ENCODE data around the gene ARHGAP24. TPM values are rescaled to one million over a fixed set of nuclear protein-coding genes. Genes with fewer than 3 reads are reported as not detected.

Gene ARHGAP24
- total RNA-seq, 1 donor = 52.5 TPM

DNA sequence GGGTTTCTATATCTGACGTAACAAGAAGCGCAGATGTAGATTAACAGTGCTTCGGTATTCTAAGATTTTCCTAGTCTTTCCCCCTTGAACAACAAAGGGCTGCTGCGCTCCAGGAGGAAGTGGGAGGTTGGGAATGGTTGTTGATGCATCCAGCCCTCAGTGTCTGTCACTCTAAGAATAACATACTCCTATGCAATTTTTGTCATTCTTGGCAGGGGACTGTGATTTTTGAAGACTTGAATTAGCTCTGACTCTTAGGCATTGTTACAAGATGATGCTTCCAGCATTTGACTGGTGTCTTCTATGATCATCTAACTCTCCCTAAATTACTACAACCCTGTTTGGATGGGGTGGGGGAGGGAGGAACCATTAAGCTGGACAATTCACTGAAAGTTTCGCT is 394.2 kb downstream of the ARHGAP24 start:
- Histone ChIP-seq H4K20me1 (ENCODE audit: insufficient read depth, low read length) (no peaks in the 10 kb centered on the region), H3K4me1 (ENCODE audit: insufficient read depth, low read length) (peaks cover 27% of the 10 kb centered on the region), H2AFZ (ENCODE audit: low read length) (peak overlapping the region; percentile 1), H3K27me3 (ENCODE audit: insufficient read depth, low read length) (no peaks in the 10 kb centered on the region), H3K79me2 (ENCODE audit: insufficient read depth, low read length) (peaks cover 42% of the 10 kb centered on the region), H3K36me3 (ENCODE audit: insufficient read depth, low read length) (no peaks in the 10 kb centered on the region), H3K4me2 (ENCODE audit: insufficient read depth, low read length) (peak overlapping the region; percentile 28), H3K9me3 (ENCODE audit: low read depth, low read length) (no peaks in the 10 kb centered on the region), H3K4me3 (ENCODE audit: insufficient read depth, low read length) (no peak overlapping the region), H3K27ac (ENCODE audit: low read depth, low read length) (no peak overlapping the region)
- TF ChIP-seq, protein P1, sequence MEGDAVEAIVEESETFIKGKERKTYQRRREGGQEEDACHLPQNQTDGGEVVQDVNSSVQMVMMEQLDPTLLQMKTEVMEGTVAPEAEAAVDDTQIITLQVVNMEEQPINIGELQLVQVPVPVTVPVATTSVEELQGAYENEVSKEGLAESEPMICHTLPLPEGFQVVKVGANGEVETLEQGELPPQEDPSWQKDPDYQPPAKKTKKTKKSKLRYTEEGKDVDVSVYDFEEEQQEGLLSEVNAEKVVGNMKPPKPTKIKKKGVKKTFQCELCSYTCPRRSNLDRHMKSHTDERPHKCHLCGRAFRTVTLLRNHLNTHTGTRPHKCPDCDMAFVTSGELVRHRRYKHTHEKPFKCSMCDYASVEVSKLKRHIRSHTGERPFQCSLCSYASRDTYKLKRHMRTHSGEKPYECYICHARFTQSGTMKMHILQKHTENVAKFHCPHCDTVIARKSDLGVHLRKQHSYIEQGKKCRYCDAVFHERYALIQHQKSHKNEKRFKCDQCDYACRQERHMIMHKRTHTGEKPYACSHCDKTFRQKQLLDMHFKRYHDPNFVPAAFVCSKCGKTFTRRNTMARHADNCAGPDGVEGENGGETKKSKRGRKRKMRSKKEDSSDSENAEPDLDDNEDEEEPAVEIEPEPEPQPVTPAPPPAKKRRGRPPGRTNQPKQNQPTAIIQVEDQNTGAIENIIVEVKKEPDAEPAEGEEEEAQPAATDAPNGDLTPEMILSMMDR (IDR thresholded peaks at IDR 0.05; ENCODE audit: extremely low read depth, low read depth, low read length) = no peak
- DNase-seq (ENCODE audit: insufficient read length, low spot score, missing footprints) = no peak

DNA sequence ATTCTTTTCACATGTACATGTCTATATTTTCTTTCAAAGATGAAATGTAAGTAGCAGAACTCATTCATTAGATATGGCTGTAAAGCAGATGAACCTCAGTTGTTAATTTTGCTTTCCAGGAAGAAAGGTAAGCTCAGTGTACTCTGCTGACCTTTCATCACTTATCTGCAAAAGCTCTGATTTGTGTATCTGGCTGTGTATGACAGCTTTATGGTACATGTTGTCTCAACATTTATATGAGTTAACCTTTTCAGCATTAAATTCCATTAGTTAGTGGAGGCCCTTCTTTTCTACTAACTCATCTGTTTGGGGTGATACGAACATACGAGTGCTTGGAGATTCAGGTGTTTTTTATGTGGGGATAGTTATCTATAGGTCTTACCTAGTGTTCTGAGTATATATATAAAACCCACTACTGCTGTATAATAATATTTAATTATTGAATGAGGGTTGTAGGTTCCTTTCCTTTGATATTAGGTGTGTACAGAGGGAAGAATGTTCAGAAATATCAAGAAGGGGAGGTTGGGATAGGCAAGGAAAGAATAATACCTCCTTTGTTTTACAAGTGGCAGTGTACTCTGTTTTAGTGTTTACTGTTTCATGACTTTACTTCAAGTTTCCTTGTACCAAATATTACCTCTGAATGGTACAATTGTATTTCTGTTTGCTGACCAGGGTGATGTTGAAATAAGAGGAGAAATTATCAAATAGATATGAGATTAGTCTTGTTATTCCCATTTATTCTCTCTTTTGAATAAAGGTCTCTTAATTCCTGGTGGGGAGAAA is 395.5 kb downstream of the ARHGAP24 start:
- Histone ChIP-seq H3K36me3 (ENCODE audit: insufficient read depth, low read length) (no peaks in the 10 kb centered on the region), H2AFZ (ENCODE audit: low read length) (no peak overlapping the region), H3K4me3 (ENCODE audit: insufficient read depth, low read length) (no peak overlapping the region), H3K27me3 (ENCODE audit: insufficient read depth, low read length) (no peaks in the 10 kb centered on the region), H3K79me2 (ENCODE audit: insufficient read depth, low read length) (peaks cover 41% of the 10 kb centered on the region), H3K4me1 (ENCODE audit: insufficient read depth, low read length) (peaks cover 27% of the 10 kb centered on the region), H3K9me3 (ENCODE audit: low read depth, low read length) (no peaks in the 10 kb centered on the region), H3K4me2 (ENCODE audit: insufficient read depth, low read length) (no peak overlapping the region), H4K20me1 (ENCODE audit: insufficient read depth, low read length) (no peaks in the 10 kb centered on the region), H3K27ac (ENCODE audit: low read depth, low read length) (no peak overlapping the region)
- DNase-seq (ENCODE audit: insufficient read length, low spot score, missing footprints) = no peak
- TF ChIP-seq, protein P1 (IDR thresholded peaks at IDR 0.05; ENCODE audit: extremely low read depth, low read depth, low read length) = no peak

DNA sequence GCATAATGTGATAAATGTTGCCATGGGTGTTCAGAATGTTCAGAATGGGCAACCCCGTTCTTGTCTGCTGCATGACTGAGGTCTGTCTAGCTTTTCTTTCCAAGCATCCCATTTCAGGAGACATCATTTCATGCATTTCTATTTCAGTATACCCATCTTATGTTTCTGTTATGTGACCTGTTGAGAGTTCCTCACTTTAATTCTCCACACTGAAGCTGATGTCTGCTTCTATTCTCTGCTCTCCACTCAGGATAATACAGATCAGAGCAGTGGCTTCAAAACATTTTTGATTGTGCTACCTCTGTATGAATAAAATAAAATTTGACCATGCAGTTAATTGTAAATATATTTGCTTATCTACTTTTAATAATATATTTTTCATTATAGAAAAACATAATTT is 398.6 kb downstream of the ARHGAP24 start:
- TF ChIP-seq, protein P1 (IDR thresholded peaks at IDR 0.05; ENCODE audit: extremely low read depth, low read depth, low read length) = no peak
- no peaks in the 10 kb centered on the region for H3K27me3 ChIP-seq (ENCODE audit: insufficient read depth, low read length)
- no peaks in the 10 kb centered on the region for H3K36me3 ChIP-seq (ENCODE audit: insufficient read depth, low read length)
- no peak for DNase-seq (ENCODE audit: insufficient read length, low spot score, missing footprints)
- no peak overlapping the region for H3K27ac ChIP-seq (ENCODE audit: low read depth, low read length)
- H3K4me2 ChIP-seq (ENCODE audit: insufficient read depth, low read length) = no peak overlapping the region
- H3K4me1 ChIP-seq (ENCODE audit: insufficient read depth, low read length) = peaks cover 8% of the 10 kb centered on the region
- no peak overlapping the region for H2AFZ ChIP-seq (ENCODE audit: low read length)
- no peak overlapping the region for H3K4me3 ChIP-seq (ENCODE audit: insufficient read depth, low read length)
- no peaks in the 10 kb centered on the region for H3K9me3 ChIP-seq (ENCODE audit: low read depth, low read length)
- peaks cover 38% of the 10 kb centered on the region for H3K79me2 ChIP-seq (ENCODE audit: insufficient read depth, low read length)
- no peaks in the 10 kb centered on the region for H4K20me1 ChIP-seq (ENCODE audit: insufficient read depth, low read length)

DNA sequence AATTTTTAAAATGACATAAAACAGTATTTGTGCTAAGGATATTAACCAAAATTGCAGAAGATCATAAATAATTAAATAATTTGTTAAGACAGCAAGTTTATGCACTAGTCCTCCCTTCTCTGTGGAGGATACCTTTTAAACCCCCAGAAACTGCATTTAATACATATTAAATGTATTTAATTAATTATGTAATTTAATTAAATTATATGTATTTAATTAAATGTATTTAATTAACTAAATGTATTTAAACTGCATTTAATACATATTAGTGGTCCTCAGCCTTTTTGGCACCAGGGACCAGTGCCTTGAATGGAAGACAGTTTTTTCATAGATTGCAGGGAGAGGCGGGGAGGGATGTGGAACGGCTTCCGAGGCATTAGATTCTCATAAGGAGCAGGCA is 404.6 kb downstream of the ARHGAP24 start:
- no peak overlapping the region for H3K4me2 ChIP-seq (ENCODE audit: insufficient read depth, low read length)
- H3K36me3 ChIP-seq (ENCODE audit: insufficient read depth, low read length) = no peaks in the 10 kb centered on the region
- TF ChIP-seq, protein P1 (IDR thresholded peaks at IDR 0.05; ENCODE audit: extremely low read depth, low read depth, low read length) = no peak
- no peaks in the 10 kb centered on the region for H3K27me3 ChIP-seq (ENCODE audit: insufficient read depth, low read length)
- peaks cover 6% of the 10 kb centered on the region for H4K20me1 ChIP-seq (ENCODE audit: insufficient read depth, low read length)
- no peaks in the 10 kb centered on the region for H3K4me1 ChIP-seq (ENCODE audit: insufficient read depth, low read length)
- peaks cover 37% of the 10 kb centered on the region for H3K79me2 ChIP-seq (ENCODE audit: insufficient read depth, low read length)
- H3K9me3 ChIP-seq (ENCODE audit: low read depth, low read length) = no peaks in the 10 kb centered on the region
- no peak overlapping the region for H3K4me3 ChIP-seq (ENCODE audit: insufficient read depth, low read length)
- no peak overlapping the region for H3K27ac ChIP-seq (ENCODE audit: low read depth, low read length)
- no peak overlapping the region for H2AFZ ChIP-seq (ENCODE audit: low read length)
- DNase-seq (ENCODE audit: insufficient read length, low spot score, missing footprints) = peak; percentile 4
